GM12875 (cell line): ENCODE results near the gene NABP2.
"Not testable (repeated sequence)": the region's sequence is repeated elsewhere in the genome, so short reads cannot be mapped to it uniquely, and the experiment has no call there.

ENCODE experiments used
- H3K4me3 ChIP-seq: one replicate; pipeline ENCODE4 v1.5.1; 2011; ENCODE audit warnings: low read depth, low read length, control low read depth
- CTCF ChIP-seq: IDR thresholded peaks from 2 replicates; pipeline ENCODE4 v1.5.1; 2011; ENCODE audit warnings: low read depth, mild to moderate bottlenecking, control low read depth, inconsistent platforms, low read length, moderate library complexity, borderline replicate concordance; ENCODE audit not compliant: insufficient read depth

The NABP2 gene

GRCh38 chr12:56257071-56257470 is 32.9 kb downstream of the NABP2 start:
- peak overlapping the region; percentile 84 for H3K4me3 ChIP-seq
- no peak for TF ChIP-seq CTCF

- TF ChIP-seq CTCF, result no peak
Observed at GRCh38 chr12:56257491-56258067, 33.4 kb downstream of the NABP2 start.

GRCh38 chr12:56258068-56258819 is 34.1 kb downstream of the NABP2 start, which contains the start of gene ANKRD52:
ANKRD52 (minus strand) TSS chr12:56258384; CDS start chr12:56258269, 115 bp downstream.
- peak within 1 kb of the TSS; percentile 84 for H3K4me3 ChIP-seq
- TF ChIP-seq CTCF, result peak; percentile 87

More at GRCh38 chr12:56257491-56258067, 33.4 kb downstream of the NABP2 start:
- peak overlapping the region; percentile 84 for H3K4me3 ChIP-seq

GRCh38 chr12:56258820-56259183 is 34.7 kb downstream of the NABP2 start:
- TF ChIP-seq CTCF, result no peak
- H3K4me3 ChIP-seq, result peak overlapping the region; percentile 70

- TF ChIP-seq CTCF, result no peak
- H3K4me3 ChIP-seq, result no peak overlapping the region
Observed at GRCh38 chr12:56260380-56260779, 36.2 kb downstream of the NABP2 start.

- no peak for TF ChIP-seq CTCF
- H3K4me3 ChIP-seq, result no peak overlapping the region
Observed at GRCh38 chr12:56260921-56261320, 36.8 kb downstream of the NABP2 start.

- H3K4me3 ChIP-seq, result no peak overlapping the region
- no peak for TF ChIP-seq CTCF
Observed at GRCh38 chr12:56261503-56262232, 37.5 kb downstream of the NABP2 start.

- H3K4me3 ChIP-seq, result not testable (repeated sequence)
Observed at GRCh38 chr12:56262955-56263354, 38.8 kb downstream of the NABP2 start.

- peak overlapping the region; percentile 87 for H3K4me3 ChIP-seq
Observed at GRCh38 chr12:56266068-56266692, 42.0 kb downstream of the NABP2 start.
